Panc1 (cell line): ENCODE data around the gene KIAA0586. TPM values are rescaled to one million over a fixed set of nuclear protein-coding genes. Genes with fewer than 3 reads are reported as not detected.

Experiments
- ATAC-seq: fragments of 200-7000 bp; cut with Tn5 transposase; 2 replicates; pipeline ENCODE4 v1.9.1; 2020; ENCODE audit warnings: mild to moderate bottlenecking, moderate library complexity
- BruUV-seq: library from RNA; stranded (reverse); fragments of 400-500 nt; replicated peaks from 2 replicates; lab custom pipeline; 2021; lab: Mats Ljungman, UMichigan
- CTCF ChIA-PET: fragments of 300-600 bp; sonication (Branson Sonifier 250); formaldehyde crosslinking; loops from one replicate; lab custom pipeline; 2022; ENCODE audit warnings: antibody characterized with exemption; lab: Charles Lee
- POLR2A ChIA-PET: fragments of 300-600 bp; sonication (Branson Sonifier 250); formaldehyde crosslinking; loops from one replicate; lab custom pipeline; 2022; ENCODE audit warnings: antibody characterized with exemption; lab: Charles Lee
- DNase-seq: peaks from one replicate; pipeline ENCODE4 v3.0.0-alpha.2; 2010; ENCODE audit warnings: low read depth, low spot score
- H3K27ac ChIP-seq: 2 replicates; pipeline ENCODE4 v1.5.1; 2011; ENCODE audit warnings: mild to moderate bottlenecking, low read length, inconsistent platforms
- H3K27me3 ChIP-seq: fragments of 200-500 bp; sonication (Bioruptor generic); 2 replicates; pipeline ENCODE4 v1.6.0; 2014; ENCODE audit warnings: low read length, inconsistent platforms; ENCODE audit not compliant: control insufficient read depth, insufficient read depth
- H3K36me3 ChIP-seq: fragments of 200-500 bp; sonication (Bioruptor generic); 2 replicates; pipeline ENCODE4 v1.5.1; 2014; ENCODE audit warnings: inconsistent platforms, mild to moderate bottlenecking, low read length, moderate library complexity; ENCODE audit not compliant: control insufficient read depth, insufficient read depth
- H3K4me1 ChIP-seq: 2 replicates; pipeline ENCODE4 v1.5.1; 2011; ENCODE audit warnings: inconsistent platforms, mild to moderate bottlenecking, low read length, moderate library complexity; ENCODE audit not compliant: control insufficient read depth, insufficient read depth
- H3K4me3 ChIP-seq, 2 experiments: 2 replicates each; pipeline ENCODE4 v1.5.1; 2011 to 2012; ENCODE audit warnings: low read depth in 2 of 2, low read length in 2 of 2, mild to moderate bottlenecking in 2 of 2, inconsistent platforms in 1 of 2, moderate library complexity in 1 of 2
- H3K9me3 ChIP-seq: fragments of 200-500 bp; sonication (Bioruptor generic); 2 replicates; pipeline ENCODE4 v1.5.1; 2014; ENCODE audit warnings: low read depth, mild to moderate bottlenecking, inconsistent platforms, low read length, moderate library complexity; ENCODE audit not compliant: control insufficient read depth, insufficient read depth
- CTCF ChIP-seq: fragments of 450-650 bp; IDR thresholded peaks from 2 replicates; pipeline ENCODE4 v1.5.1; 2017; ENCODE audit warnings: mild to moderate bottlenecking
- POLR2AphosphoS5 ChIP-seq: IDR thresholded peaks from 2 replicates; pipeline ENCODE4 v1.6.1; 2012; ENCODE audit warnings: mild to moderate bottlenecking, low read depth, low read length, moderate library complexity
- REST ChIP-seq, 2 experiments: IDR thresholded peaks; 2 replicates each; pipeline ENCODE4 v1.6.1; 2011 to 2012; ENCODE audit warnings: low read depth in 2 of 2, control low read depth in 1 of 2, low read length in 1 of 2, mild to moderate bottlenecking in 1 of 2, moderate library complexity in 1 of 2; ENCODE audit not compliant: insufficient read depth in 1 of 2
- SIN3A ChIP-seq: IDR thresholded peaks from 2 replicates; pipeline ENCODE4 v1.6.1; 2012; ENCODE audit warnings: low read depth, mild to moderate bottlenecking, low read length, moderate library complexity, borderline replicate concordance; ENCODE audit not compliant: insufficient read depth
- TCF7L2 ChIP-seq: IDR thresholded peaks from 2 replicates; pipeline ENCODE4 v1.6.1; 2011; ENCODE audit warnings: mild to moderate bottlenecking, low read depth, low read length, inconsistent platforms
- in situ Hi-C: cut with HindIII; loops from 2 replicates; pipeline ENCODE4 v1.10.0; 2016; ENCODE audit warnings: low sequenced_read_pairs, low pct_unique_long_range_greater_than_20kb
- intact Hi-C: fragments of 100-400 bp; cut with micrococcal nuclease; formaldehyde crosslinking; loops from one replicate; pipeline ENCODE4 v1.10.0; 2022; ENCODE audit not compliant: unreplicated experiment
- total RNA-seq: library from RNA; stranded (reverse); gene quantifications from one replicate; pipeline ENCODE4 v1.2.1, GENCODE V29; 2021; ENCODE audit not compliant: unreplicated experiment

Gene KIAA0586
- total RNA-seq, 1 experiment from 2014 or later = 14.7 TPM

- ChIA-PET POLR2A (no interaction called here), CTCF (no interaction called here)
- intact Hi-C loops (no loop called here), in situ Hi-C loops (no loop called here)
- Histone ChIP-seq H3K4me1 (no peaks in the 10 kb centered on the region), H3K9me3 (no peaks in the 10 kb centered on the region), H3K36me3 (no peaks in the 10 kb centered on the region), H3K27me3 (no peaks in the 10 kb centered on the region), H3K27ac (no peak overlapping the region), H3K4me3 (no peak overlapping the region)
- no TSS peak for BruUV-seq
- TF ChIP-seq CTCF = no peak
- TF ChIP-seq REST (IDR thresholded peaks at IDR 0.05; ENCODE audit: insufficient read depth in 1 of 2, low read depth in 2 of 2, low read length in 1 of 2) = no peak
- no peak for TF ChIP-seq TCF7L2
- no peak for TF ChIP-seq SIN3A
- no peak for TF ChIP-seq POLR2AphosphoS5
- DNase-seq = no peak
- ATAC-seq = no peak
Observed at GRCh38 chr14:58566979-58567378, 139.5 kb downstream of the KIAA0586 start.

- BruUV-seq = no TSS peak
- no peak for DNase-seq
- in situ Hi-C loops = no loop called here
- Histone ChIP-seq H3K27me3 (no peaks in the 10 kb centered on the region), H3K4me3 (no peak overlapping the region), H3K27ac (no peak overlapping the region), H3K4me1 (no peaks in the 10 kb centered on the region), H3K9me3 (no peaks in the 10 kb centered on the region), H3K36me3 (no peaks in the 10 kb centered on the region)
- POLR2A ChIA-PET = no interaction called here
- intact Hi-C loops = no loop called here
- CTCF ChIA-PET = no interaction called here
- TF ChIP-seq TCF7L2 (no peak), REST (IDR thresholded peaks at IDR 0.05; ENCODE audit: insufficient read depth in 1 of 2, low read depth in 2 of 2, low read length in 1 of 2) (no peak), CTCF (no peak), SIN3A (no peak), POLR2AphosphoS5 (no peak)
- ATAC-seq = no peak
Observed at GRCh38 chr14:58568322-58568721, 140.8 kb downstream of the KIAA0586 start.
